HG03469 (cell line): Measurements from ENCODE around the gene C1QTNF5.

ENCODE experiments used
- ATAC-seq: cut with Tn5 transposase; IDR thresholded peaks from one replicate; pipeline ENCODE4 v1.9.1; 2021; ENCODE audit warnings: mild to moderate bottlenecking, moderate library complexity, moderate number of reproducible peaks; ENCODE audit not compliant: unreplicated experiment

C1QTNF5 gene

GRCh38 chr11:119318240-119319135 lies 22.2 kb downstream of the C1QTNF5 start:
- ATAC-seq = no peak

- no peak for ATAC-seq
Measured at GRCh38 chr11:119317592-119318239, 23.0 kb downstream of the C1QTNF5 start.

GRCh38 chr11:119316729-119317591 lies 23.7 kb downstream of the C1QTNF5 start, which contains the start of gene MCAM:
TSS of gene MCAM (minus strand) at chr11:119317130. CDS start at chr11:119317101, 29 bp downstream.
- no peak for ATAC-seq

- no peak for ATAC-seq
Measured at GRCh38 chr11:119316016-119316728, 24.5 kb downstream of the C1QTNF5 start.

- ATAC-seq = no peak
Measured at GRCh38 chr11:119315131-119316015, 25.3 kb downstream of the C1QTNF5 start.

- ATAC-seq = no peak
Measured at GRCh38 chr11:119314726-119315125, 26.0 kb downstream of the C1QTNF5 start.

GRCh38 chr11:119310682-119311052 lies 30.0 kb downstream of the C1QTNF5 start:
- no peak for ATAC-seq

- no peak for ATAC-seq
Measured at GRCh38 chr11:119309953-119310681, 30.6 kb downstream of the C1QTNF5 start.

- no peak for ATAC-seq
Measured at GRCh38 chr11:119309411-119309810, 31.3 kb downstream of the C1QTNF5 start.

GRCh38 chr11:119307974-119308373 lies 32.7 kb downstream of the C1QTNF5 start:
- no peak for ATAC-seq

- ATAC-seq = no peak
Measured at GRCh38 chr11:119307219-119307618, 33.5 kb downstream of the C1QTNF5 start.

- ATAC-seq = no peak
Measured at GRCh38 chr11:119306373-119306890, 34.3 kb downstream of the C1QTNF5 start.

GRCh38 chr11:119305556-119306372 lies 34.9 kb downstream of the C1QTNF5 start:
- ATAC-seq = no peak

- no peak for ATAC-seq
Measured at GRCh38 chr11:119303227-119303718, 37.4 kb downstream of the C1QTNF5 start.

- no peak for ATAC-seq
Measured at GRCh38 chr11:119300198-119300964, 40.3 kb downstream of the C1QTNF5 start.

- ATAC-seq = no peak
Measured at GRCh38 chr11:119299416-119299815, 41.3 kb downstream of the C1QTNF5 start.

- no peak for ATAC-seq
Measured at GRCh38 chr11:119298726-119299125, 42.0 kb downstream of the C1QTNF5 start.
